Measurements from ENCODE around the gene UBQLN1.

GRCh38 chr9:83625178-83625577, 82.6 kb downstream of the UBQLN1 start:
- TF ChIP-seq EZH2 (IDR thresholded peaks at IDR 0.05; ENCODE audit: borderline replicate concordance, low read length) (no peak), CTCF (conservative IDR thresholded peaks at IDR 0.05 in 1 of 2, IDR thresholded peaks at IDR 0.05 in 1 of 2; ENCODE audit: extremely low read depth in 1 of 2, insufficient read depth in 1 of 2, low read depth in 1 of 2, low read length in 2 of 2) (no peak)
